HK-2 (cell line): ENCODE results near the gene SORBS1.

Experiments used
- DNase-seq: peaks from one replicate; pipeline ENCODE4 v3.0.0-alpha.2; 2018; ENCODE audit not compliant: unreplicated experiment

SORBS1 gene

GRCh38 chr10:95315509-95315908 lies 245.7 kb downstream of the SORBS1 start:
- no peak for DNase-seq

DNA sequence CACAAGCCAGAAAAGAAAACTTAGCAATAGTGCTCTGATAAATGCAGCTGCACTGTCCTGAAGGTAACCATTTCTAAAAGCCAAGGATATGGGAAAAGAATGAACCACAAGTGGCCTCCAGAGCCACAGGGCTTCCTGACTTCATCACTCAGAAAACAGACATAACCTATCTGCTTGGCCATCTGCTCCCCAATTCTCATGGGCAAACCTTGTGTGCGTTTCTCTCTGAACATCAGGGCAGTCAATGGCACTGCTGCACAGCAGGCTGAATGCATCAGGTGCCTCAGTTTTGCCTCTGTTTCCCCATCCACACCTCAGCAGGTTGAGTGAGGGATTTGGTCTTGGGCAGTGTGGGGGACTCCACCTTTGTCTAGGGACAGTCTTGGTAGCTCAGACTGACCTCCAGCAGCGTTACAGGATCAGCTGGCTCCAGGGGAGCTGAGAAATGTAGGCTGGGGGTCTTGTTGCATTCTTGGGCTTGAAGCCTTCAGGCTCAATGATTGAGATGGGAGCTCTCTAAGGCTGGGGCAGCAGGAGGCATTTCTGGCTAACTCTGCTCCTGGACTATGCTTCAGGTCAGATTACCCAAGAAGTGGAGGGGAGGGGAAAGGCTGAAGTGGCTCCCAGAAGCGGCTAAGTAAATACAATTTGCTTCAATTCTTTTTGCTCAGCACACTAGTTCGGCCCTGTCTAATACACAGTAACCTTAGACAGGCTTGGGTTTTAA lies 246.8 kb downstream of the SORBS1 start:
- no peak for DNase-seq

- no peak for DNase-seq
Measured at GRCh38 chr10:95312986-95313495, 248.1 kb downstream of the SORBS1 start.

GRCh38 chr10:95312257-95312656 lies 248.9 kb downstream of the SORBS1 start:
- no peak for DNase-seq

DNA sequence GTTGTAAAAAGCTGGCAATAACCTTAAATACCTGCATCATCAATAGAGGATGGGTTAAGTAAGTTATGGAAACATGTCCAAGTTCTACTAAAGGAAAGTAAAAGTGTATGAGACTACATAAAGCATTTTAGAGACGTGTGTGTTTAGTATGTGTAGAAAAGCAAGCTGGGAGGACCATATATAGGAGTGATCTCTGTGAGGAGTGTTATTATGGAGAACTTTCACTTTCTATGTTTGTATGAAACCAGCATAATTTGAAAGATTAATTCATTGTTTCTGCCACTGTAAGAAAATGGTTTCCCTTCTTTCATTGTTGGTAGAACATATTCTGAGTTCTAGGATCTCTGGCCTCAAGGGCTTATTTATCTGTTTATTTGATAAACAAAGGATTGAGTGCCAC lies 251.2 kb downstream of the SORBS1 start:
- no peak for DNase-seq

GRCh38 chr10:95308389-95309302 lies 252.5 kb downstream of the SORBS1 start:
- DNase-seq, result peak; percentile 94

GRCh38 chr10:95306851-95307250 lies 254.3 kb downstream of the SORBS1 start:
- DNase-seq, result no peak

- no peak for DNase-seq
Measured at GRCh38 chr10:95306318-95306650, 254.9 kb downstream of the SORBS1 start.

- DNase-seq, result no peak
Measured at GRCh38 chr10:95305606-95306317, 255.4 kb downstream of the SORBS1 start.

- no peak for DNase-seq
Measured at GRCh38 chr10:95304976-95305375, 256.2 kb downstream of the SORBS1 start.

- DNase-seq, result no peak
Measured at GRCh38 chr10:95304463-95304862, 256.7 kb downstream of the SORBS1 start.

DNA sequence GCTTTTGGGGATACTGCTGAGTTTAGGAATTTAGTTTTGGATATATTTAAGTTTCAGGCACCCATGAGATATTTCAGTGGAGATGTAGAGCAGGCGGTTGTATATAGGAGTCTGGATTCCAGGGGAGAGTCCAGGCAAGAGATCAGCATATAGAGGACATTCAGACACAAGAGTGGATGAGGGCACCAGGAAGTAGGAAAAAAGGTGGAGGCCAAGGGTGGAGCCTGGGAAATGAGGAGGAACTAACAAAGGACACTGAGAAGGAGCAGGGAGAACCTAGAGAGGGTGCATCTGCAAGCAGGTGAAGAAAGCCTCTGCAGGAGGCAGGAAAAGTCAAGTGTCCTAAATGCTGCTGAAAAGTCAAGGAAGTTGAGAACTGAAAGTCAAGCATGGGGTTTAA lies 257.2 kb downstream of the SORBS1 start:
- no peak for DNase-seq

- no peak for DNase-seq
Measured at GRCh38 chr10:95303535-95303934, 257.6 kb downstream of the SORBS1 start.

DNA sequence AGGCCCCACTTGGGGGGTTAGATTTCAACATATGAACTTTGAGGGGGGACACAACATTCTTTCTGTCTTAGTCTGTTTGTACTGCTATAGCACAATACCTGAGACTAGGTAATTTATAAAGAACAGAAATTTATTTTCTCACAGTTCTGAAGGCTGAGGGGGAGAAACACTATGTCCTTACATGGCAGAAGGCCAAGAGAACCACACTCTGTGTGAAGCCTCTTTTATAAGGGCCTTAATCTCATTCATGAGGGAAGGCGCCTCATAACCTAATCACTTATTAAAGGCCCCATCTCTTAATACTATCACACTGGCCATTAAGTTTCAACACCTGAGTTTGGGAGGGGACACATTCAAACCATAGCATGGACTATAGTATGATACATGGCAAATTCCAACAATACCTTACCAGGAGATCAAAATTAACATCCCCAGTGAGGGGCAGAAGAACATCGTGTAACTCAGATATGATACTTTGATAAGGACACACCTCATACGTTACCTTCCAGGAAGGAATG lies 261.1 kb downstream of the SORBS1 start:
- DNase-seq, result no peak

GRCh38 chr10:95297402-95297801 lies 263.8 kb downstream of the SORBS1 start:
- DNase-seq, result no peak

DNA sequence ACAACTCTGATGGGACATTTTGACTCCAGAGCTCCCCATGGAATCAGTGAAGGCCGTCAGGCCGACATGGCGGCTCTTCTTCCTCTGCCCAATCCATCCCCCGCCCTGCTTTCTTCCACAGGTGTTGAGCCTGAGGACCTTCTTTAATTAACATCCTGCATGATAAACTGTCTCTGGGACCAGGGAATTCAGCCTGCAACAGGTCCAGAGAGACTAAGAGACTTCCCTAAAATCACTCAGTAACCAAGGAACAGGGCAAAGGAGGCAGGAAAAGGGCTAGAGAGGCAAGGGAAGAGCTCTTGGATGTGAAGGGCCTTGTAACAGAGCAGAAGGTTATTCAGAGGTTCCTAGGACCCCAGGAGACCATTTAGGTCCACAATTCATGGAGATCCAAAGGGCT lies 264.4 kb downstream of the SORBS1 start:
- no peak for DNase-seq

DNA sequence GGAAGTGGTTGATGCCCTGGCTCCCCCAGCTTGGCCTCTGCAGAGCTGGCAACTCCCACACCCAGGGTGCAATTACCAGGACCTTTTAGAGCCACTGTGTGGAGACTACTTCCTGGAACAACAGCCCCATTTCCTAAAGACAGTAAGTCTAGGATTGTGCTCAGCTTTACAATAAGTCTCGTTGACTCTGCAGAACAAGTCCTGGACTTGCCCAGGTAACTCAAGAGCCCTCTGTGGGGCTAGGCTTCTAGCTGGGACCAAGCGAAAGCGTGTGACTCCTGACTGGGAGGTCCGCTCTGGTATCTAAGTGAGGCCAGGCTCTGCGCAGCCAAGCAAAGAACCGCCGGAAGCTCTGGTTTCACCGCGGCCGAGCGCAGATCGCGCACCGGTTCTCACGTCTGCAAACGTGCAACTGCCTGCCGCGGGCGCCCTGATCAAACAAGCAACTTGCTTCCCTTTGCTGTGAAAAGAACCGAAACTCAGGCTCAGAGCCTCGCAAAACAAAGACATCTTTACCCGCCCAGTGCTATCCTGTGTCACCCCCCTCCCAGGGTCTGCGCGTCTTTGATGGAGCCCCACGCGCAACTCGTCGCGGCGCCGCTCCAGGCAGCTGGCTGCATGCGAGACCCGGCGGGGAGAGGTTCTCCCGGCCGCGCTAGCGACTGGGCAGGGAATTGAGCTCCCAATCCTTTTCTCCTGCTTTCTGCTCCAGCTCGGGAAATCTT lies 266.0 kb downstream of the SORBS1 start:
- DNase-seq, result peak; percentile 82

GRCh38 chr10:95293631-95294030 lies 267.5 kb downstream of the SORBS1 start:
- no peak for DNase-seq

DNA sequence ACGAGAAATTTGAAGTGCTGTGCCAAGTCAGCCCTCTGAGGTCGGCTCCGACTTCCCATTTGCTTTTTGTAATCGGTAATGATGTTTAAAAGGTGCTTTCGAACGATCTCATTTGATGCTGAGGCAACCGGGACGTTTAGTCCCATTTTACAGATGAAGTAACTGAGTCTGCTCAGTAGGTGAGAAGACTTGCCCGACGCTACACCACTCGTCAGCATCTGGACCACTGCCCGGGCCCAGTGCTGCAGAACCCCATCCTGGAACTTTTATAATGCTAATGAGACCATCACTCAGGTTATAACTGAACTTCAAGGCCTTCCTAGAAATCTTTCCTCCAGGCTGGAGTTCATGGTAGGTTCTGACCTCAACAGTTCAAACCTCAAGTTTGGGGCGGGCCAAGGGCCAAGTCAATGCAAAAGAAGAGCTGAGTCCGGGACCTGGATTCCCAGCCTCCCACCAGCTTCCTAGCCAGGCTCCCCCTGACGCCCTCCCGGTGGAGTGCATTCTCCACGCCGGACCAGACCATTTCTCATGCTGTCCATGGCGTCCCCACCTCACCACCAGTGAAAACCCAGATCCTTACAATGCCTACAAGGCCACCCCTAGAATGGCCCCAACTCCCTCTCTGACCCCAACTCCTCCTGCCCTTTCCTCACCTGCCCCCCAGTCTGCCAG lies 269.7 kb downstream of the SORBS1 start:
- DNase-seq, result no peak

- peak; percentile 78 for DNase-seq
Measured at GRCh38 chr10:95290461-95291364, 270.5 kb downstream of the SORBS1 start, which contains the start of gene PDLIM1. Gene PDLIM1, minus strand, starts transcription at chr10:95291003. Its CDS starts 88 bp downstream, at chr10:95290915.
